CMK (cell line): Measurements from ENCODE around the gene SV2B.

Experiments used
- DNase-seq: peaks from one replicate; pipeline ENCODE4 v3.0.0-alpha.2; 2010; ENCODE audit warnings: low read depth

SV2B gene

DNA sequence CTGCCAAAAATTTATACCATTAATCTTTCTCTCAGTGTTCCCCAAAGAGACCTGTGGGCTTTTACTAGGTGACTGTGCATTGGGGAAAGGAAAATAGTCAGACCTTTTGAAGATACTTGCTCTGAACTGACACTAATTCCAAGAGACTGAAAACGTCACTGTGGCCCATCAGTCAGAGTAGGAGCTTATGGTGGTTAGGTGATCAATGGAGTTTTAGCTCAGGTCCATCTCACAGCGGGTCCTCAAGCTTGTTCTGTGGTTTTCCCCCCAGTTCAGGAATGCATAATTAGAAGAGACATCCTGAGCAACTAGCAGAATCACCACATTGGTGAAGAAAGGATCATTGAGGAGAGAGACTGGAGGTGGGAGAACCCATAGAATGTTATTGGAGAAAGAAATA is 134.7 kb downstream of the SV2B start:
- no peak for DNase-seq

DNA sequence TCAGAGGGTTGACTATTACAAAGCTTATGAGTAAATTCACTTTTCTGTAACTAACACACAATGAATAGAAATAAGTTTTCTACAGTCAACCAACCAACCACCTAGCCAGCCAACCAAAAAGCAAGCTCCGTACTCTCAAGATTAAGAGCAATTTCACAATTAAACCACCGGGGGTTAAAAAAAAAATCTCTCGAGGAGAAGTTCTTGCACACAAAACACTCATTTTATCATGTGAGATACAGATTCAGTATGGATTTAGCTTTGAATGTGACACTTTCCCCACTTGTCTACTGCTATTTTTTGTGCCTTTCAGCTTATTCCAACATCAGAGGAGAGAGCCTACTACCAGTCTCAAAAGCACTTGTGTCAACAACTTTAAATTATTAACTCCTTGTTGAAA is 135.3 kb downstream of the SV2B start:
- no peak for DNase-seq

DNA sequence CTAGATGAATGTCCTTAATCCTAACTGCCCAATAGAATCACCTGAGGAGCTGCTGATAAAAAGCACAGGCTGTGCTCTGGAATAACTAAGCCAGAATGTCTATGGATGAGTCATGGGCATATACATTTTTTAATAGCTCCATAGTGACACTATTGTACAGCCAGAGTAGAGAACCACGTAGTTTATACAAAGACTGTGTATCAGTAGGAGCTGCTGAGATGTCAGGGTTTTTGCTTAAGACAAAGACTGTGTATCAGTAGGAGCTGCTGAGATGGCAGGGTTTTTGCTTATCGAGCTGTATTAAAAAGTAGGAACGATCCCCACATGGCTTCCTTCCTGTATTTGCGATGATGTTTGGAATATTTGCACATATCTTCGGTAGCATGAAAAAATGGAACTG is 137.4 kb downstream of the SV2B start:
- no peak for DNase-seq

DNA sequence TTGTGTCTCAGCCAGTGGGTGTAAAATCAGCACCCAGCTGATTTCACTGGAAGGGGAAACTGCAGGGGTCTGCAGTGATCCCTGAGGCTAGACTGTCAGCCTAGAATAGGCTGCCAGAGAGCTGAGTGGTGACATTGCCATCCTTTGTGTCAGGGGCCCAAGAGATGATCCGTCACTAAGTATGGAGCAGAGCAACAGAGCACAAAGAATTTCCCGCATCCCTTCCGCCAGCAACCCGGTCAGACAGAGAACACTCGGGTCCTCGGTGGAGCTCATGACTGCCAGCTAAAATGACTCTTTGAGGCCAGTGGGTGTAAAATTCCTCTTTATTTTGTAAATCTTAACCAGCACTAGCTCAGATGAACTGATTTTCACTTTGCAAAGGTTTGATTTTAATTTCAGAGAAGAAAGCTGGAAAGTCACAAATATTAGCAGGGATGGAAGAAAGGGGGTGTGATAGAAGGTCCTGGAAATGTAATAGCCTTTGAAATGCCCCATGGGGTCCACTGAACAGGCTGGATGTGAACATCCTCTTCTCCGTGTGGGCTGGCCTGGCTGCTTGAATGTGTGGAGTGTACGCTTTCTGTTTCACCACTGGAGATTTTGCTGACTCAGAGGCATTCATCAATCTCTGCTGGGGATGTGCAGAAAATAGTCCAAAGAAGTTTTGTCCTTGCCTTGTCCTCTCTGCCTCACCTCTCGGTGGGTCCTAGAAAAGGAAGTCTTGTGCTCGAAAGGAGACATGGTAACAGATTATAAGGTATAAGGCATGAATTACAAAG is 138.8 kb downstream of the SV2B start:
- no peak for DNase-seq

DNA sequence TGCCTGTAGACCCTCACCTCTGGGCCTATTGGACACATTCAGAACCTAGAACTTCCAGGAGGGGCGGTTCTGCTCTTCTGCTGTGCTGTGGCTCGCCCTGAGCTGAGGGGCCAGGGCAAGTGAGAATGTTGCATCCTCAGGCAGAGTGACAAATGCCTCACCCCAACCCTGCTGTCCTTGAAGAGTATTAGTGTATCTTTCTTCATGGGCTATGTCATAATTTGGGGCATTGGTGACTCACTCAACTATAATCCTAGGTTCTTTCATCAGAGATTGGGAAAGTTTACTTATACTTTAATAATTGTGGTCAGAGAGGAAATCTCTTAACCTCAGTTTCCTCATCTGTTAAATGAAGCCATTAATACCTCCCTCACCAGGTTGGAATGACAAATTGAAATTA is 143.8 kb downstream of the SV2B start:
- no peak for DNase-seq

DNA sequence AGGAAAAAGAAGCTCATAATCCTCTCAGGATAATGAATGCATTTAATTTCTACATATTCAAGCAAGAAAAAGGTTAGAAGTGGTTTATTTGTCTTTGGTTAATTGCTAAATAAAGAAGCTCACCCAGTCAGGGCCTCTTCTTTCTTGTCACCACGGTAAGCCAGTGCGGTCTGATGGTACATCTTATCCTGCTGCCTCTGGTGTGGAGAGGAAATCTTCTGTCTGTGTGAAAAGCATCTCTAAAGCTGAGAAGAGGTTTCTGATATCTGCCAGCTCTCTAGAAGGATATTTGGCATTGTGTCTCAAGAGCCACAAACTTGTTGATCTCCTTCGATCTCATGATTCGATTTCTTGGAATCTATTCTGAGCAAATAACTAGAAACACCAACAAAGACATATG is 144.9 kb downstream of the SV2B start:
- DNase-seq, result no peak

DNA sequence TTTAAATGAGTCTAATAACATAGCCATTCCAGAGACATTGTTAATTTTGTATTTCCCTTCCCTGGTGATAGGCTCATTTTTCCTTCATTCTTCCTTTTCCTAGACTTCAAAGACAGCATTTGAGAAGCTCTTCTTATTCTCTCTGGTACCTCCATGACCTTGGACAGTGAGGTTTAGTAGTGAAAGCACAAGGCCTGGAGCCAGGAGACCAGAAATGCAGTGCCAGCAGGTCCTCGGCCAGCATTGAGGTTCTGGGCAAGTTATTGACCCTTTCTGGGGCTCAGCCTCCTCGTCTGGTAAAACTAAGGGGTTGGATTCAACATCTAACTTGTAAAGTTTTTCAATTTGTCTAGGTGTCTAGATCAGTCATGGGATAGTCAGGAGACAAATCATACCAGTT is 146.9 kb downstream of the SV2B start:
- no peak for DNase-seq

DNA sequence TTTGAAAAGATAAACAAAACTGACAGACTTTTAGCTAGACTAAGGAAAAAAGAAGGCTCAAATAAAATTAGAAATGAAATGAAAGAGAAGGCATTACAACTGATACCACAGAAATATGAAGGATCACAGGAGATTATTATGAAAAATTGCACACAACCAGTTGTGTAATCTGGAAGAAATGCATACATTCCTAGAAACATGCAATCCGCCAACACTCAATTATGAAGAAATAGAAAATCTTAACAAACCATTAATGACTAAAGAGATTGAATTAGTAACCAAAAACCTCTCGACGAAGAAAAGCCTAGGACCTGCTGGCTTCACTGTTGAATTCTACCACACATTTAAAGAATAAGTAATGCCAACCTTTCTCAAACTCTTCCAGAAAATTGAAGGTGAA is 149.5 kb downstream of the SV2B start:
- no peak for DNase-seq

DNA sequence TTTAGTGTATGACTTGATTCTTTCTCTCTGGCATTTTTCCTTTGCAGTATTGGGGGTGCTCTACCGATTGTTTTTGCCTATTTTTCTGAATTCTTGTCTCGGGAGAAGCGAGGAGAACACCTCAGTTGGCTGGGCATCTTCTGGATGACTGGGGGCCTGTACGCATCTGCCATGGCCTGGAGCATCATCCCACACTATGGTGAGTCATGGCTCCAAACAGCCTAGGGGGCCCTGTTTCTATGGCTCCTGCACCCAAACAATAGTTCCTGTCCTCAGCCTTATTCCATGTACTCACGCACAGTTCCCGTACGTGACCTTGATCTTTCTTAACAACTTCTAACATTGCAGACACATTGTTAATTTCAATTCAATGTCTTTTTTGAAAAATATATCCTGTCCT is 152.3 kb downstream of the SV2B start:
- DNase-seq, result no peak

DNA sequence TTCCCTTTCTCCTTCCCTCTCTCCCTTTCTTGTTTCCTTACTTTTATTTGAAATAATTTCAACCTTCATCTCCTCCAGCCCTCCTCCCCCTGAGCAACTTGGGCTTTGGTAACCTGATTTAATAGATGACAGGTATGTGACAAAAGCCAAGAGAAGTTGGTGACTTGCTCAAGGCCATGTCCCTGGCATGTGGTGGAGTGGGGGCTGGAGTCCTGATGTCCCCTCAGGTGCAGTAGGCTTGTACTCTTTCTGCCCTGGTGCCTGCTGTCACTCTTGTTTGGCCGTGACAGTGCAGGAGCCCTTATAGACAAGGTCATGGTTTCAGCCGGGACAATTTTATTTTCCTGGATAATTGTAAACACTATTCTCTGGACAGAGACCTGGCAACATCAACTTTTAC is 152.7 kb downstream of the SV2B start:
- no peak for DNase-seq

DNA sequence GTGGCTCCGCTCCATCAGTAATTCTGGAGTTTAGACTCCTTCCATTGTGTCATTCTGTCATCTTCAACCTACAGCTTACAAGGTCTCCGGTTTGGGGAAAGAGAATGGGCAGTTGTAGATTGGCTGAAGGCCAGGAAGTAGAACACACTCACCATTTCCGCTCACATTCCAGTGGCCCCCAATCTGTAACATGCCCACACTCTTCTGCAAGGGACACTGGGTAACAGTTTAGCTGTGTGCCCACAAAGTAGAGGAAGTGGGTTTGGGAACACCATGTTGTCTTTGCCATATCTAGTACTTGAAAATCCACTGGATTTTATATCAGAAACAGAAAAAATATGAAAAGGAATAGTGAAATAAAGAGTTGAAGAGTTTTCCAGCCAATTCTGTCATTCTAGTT is 153.5 kb downstream of the SV2B start:
- peak; percentile 39 for DNase-seq

DNA sequence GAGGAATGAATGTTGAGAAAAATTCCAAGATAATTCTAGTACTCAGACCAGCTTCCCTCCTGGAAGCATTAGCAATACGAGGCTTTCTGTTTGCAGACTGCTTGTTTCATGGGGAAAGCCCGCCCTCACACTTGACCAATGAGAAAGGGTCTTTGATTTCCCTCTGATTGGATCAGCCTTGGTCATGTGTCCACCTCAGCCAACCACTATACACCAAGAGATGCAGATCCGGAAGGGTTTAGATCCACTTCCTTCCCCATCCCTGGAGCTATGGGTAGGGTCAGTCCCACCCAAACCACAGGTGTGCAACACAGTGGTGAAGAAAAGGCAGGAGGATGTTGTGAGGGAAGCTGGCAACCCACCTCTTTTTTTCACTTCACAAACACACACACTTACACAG is 154.7 kb downstream of the SV2B start:
- DNase-seq, result no peak

DNA sequence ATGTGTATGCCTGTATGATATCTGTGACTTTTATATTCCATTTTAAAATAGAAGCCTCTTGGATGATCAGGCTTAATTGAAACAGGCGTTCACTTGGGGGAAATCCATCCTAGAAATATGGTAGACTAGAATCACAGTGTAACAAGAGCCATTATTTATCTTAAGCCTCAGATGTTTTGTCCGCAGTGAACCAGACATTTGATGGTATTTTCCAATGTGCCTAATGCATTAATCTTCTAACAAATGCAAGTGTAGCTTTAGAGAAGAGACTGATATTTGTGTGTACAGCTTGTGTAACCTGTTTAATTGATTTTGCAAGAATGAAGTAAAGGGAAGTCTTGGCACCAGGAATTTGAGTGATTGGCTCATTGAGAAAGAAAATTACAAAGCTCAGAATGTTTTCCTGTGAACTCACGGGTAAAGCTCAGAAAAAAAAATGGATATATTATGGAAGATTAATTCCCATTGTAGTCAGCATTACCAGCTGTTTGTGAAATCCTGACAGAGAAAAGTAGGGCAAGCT is 155.7 kb downstream of the SV2B start:
- DNase-seq, result no peak

DNA sequence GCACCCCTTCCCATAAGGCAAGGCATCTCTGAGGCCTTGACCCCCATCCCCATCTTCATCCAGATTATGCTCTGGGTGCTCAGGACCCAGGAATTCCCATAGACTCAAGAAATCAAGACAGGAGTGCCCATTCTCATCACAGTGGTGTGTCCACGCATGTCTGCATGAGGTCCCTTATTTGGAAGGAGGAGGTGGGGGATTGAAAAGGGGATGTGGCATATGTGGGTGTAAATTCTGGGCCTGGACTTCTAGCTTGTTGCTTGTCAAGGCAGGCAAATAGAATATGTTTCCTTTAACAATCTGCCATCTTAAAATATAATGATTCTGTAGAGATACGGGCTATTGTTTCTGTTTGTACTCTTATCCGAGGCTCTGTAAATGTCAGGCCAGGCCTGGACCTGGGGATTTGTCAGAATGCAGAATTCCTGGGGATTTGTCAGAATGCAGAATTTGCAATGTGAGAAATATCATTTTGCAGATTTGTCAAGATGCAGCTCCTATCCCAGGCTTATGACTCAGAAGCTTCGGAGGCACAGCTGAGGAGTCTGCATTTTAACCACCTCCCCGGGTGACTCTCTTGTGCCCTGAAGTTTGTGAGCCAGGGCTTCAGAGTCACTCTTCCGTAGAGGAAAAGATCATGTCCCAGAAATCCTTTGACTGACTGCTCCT is 157.8 kb downstream of the SV2B start:
- DNase-seq, result no peak

DNA sequence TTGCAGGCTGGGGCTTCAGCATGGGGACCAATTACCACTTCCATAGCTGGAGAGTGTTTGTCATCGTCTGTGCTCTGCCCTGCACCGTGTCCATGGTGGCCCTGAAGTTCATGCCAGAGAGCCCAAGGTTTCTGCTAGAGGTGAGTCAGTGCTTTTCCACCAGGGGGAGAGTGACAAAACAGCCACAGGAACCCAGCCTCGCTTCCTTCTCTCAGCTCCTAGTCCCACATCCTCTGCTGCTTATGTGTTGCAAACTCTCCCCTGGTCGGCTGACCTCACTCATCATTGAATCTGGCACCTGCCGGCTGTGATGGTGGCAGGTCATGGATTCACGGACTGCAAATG is 158.3 kb downstream of the SV2B start:
- DNase-seq, result no peak

DNA sequence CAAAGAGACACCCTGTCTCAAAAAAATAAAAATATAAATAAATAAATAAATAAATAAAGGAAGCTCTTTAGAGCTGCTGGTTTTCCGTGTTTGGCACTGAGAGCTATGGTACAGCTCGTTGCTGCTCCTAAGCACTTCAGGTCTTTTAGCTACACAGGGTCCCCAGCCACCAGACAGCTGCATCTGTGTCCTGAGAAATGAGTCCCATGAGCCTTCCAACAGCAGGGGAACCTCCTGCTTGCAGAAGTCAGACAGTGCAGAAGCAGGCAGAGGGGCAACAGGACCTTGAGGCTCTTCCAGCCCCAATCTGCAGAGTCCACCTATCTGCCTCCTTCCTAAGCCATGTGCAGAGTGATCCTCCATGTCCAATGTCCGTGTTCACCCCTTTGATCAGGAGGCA is 159.0 kb downstream of the SV2B start:
- DNase-seq, result no peak

DNA sequence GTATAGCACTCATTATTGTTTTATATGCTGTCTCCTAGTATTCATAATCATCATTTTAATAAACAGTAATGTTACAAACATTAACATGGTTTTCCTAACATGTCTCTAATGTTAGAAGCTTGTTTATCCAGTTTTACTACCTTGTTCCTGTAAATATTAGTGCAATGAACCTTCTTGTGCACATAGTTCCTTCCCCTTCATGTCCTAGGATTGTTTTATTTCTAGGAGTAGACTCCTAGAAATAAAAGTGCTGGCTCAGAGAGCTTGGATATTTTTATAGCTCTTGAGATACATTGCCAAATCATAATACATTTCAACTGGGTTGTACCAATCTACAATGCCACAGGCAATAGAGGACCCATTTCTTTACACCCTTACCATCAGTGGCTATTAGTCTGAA is 161.3 kb downstream of the SV2B start:
- no peak for DNase-seq

DNA sequence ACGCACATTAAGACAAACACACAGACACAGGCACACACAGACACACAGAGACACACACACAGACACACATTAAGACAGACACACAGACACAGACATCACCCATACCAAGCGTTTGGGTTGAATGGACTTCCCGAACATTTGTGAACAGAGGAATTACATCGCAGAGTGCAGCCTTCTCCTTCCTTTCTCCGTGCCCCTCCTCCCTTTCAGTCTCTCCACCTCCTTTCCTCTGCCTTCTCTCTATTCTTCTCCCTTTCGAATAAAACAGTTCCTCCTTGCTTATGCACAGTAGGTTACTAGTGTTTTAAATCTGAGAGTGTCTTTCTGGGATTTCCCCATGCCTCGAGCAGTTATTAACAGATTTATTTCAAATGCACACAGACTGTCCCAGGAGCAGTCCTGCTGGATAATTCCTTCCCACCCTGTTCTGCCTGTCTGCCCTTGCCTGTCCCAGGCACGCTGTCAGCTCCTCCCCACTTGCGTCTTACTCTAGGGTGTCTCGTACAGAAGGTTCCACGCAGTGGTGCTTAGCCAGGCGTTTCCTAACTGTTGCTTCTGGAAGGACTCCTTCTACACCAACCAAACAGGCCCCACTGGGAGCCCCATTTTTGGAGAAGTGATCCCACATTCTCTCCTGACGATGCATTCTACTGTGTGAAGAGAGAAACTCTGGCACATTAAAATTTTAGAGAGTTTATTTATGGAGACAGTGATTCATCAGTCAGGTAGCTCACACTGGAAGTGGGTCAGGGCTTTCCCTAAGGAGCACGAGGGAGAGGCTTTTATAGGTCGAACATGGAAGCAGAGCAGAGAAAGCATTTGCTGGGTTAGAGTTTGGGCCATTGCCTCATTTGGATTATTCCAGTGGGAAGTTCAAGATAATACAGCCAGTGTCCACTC is 163.8 kb downstream of the SV2B start:
- no peak for DNase-seq

DNA sequence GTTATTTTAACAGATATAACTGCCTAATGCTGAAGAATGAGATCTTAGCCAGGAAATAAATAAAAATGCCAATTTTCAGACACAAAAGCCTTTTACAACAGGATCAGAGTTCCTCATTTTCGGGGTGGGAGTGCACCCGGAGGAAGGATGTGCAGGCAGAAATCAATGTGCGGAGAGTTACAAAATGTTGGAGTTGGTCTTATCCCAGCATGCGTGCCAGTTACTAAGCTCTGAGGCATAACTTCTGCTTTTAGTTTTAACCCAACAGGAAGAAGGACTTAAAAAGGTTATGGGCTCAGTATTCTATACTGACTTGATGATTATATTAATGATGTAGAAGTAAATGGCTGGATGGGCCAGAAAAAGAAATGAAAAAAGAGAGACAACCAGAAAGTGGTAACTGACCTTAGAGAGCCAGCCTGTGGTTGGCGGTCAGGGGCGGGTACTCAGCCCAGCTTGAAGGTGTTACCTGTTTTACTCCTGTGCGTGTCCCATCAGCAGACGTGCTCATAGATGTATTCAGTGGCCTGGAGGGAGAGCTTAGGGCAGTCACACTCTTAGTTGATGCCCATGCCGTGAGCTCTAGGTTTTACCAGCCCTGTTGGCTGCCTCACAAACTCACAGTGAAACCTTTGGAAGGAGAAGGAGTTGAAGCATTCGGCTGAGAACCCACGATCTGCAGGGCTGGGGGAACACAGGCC is 164.7 kb downstream of the SV2B start:
- no peak for DNase-seq

DNA sequence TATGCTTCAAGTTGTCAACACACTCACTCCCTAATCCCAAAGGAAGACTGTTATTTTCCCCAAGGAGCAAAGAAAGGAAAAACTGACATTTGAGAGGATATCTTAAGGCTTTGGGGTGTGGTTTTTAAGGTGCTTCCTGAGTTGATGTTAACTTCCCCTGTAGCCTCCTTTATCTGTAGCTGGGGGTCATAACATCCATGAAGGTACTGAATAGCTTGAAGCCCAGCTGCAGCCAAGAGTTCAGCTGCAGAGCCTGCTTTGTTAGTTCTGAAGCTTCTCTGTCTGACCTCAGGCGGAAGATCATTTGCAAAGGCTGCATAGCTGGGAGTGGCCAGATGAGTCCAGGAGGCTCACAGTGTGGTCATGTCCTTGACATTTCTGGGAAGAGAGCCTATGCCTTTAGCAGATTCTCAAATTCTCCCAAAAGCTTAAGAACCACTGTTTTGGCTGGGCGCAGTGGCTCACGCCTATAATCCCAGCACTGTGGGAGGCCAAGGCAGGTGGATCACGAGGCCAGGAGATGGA is 165.4 kb downstream of the SV2B start:
- DNase-seq, result no peak

DNA sequence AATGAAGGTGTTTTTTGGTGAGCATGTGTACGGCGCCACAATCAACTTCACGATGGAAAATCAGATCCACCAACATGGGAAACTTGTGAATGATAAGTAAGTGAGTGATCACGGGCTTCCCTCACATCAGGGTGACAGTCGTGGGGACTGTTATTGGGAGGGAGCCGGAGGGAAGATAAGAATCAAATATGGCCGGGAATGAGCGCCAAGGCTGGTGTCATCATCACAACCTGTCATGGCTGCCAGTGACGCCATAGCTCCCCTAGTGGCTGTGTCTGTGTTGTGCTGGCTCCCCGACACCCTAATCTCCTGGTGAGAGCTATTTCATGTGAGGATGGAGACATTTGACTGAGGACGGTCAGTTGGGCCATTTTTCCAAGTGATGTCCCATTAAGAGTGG is 168.5 kb downstream of the SV2B start:
- no peak for DNase-seq

DNA sequence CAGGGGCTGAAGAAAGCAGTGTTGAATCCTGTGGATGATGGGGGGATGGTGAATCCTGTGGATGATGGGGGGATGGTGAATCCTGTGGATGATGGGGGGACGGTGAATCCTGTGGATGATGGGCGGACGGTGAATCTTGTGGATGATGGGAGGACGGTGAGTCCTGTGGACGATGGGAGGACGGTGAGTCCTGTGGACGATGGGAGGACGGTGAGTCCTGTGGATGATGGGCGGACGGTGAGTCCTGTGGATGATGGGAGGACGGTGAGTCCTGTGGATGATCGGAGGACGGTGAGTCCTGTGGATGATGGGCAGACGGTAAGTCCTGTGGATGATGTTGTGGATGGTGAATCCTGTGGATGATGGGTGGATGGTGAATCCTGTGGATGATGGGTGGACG is 170.7 kb downstream of the SV2B start:
- DNase-seq, result no peak
